BLaER1 treated with 17β-estradiol and CSF1 and Interleukin-3, amounts not matched to agents 10 nM and 100 nM (cell line): Measurements from ENCODE around the gene UBE2Q2.
A peak's percentile ranks its signal among the peaks of the same experiment; 100 is the strongest.

Experiments
- H3K27ac ChIP-seq, 11 experiments: shearing (Covaris generic); formaldehyde crosslinking; 2 replicates each; pipeline ENCODE4 v1.8.1; 2022
- H3K27me3 ChIP-seq, 11 experiments: shearing (Covaris generic); formaldehyde crosslinking; 2 replicates each; pipeline ENCODE4 v1.8.1; 2022
- H3K36me3 ChIP-seq, 11 experiments: shearing (Covaris generic); formaldehyde crosslinking; 2 replicates each; pipeline ENCODE4 v1.8.1; 2022
- H3K4me1 ChIP-seq, 10 experiments: shearing (Covaris generic); formaldehyde crosslinking; 2 replicates each; pipeline ENCODE4 v1.8.1; 2022
- H3K4me2 ChIP-seq, 11 experiments: shearing (Covaris generic); formaldehyde crosslinking; 2 replicates each; pipeline ENCODE4 v1.8.1; 2022
- H3K4me3 ChIP-seq, 10 experiments: shearing (Covaris generic); formaldehyde crosslinking; 2 replicates each; pipeline ENCODE4 v1.8.1; 2022
- H3K9ac ChIP-seq, 11 experiments: shearing (Covaris generic); formaldehyde crosslinking; 2 replicates each; pipeline ENCODE4 v1.8.1; 2022
- H3K9me3 ChIP-seq, 11 experiments: shearing (Covaris generic); formaldehyde crosslinking; replicated peaks in 1 of 11; 2 replicates each; pipeline ENCODE4 v1.8.1; 2022
- H4K20me1 ChIP-seq, 11 experiments: shearing (Covaris generic); formaldehyde crosslinking; 2 replicates each; pipeline ENCODE4 v1.8.1; 2022
- Cebpa-rat ChIP-seq, 11 experiments: shearing (Covaris generic); IDR thresholded peaks; 2 replicates each; pipeline ENCODE4 v1.8.1; 2022

Gene UBE2Q2

DNA sequence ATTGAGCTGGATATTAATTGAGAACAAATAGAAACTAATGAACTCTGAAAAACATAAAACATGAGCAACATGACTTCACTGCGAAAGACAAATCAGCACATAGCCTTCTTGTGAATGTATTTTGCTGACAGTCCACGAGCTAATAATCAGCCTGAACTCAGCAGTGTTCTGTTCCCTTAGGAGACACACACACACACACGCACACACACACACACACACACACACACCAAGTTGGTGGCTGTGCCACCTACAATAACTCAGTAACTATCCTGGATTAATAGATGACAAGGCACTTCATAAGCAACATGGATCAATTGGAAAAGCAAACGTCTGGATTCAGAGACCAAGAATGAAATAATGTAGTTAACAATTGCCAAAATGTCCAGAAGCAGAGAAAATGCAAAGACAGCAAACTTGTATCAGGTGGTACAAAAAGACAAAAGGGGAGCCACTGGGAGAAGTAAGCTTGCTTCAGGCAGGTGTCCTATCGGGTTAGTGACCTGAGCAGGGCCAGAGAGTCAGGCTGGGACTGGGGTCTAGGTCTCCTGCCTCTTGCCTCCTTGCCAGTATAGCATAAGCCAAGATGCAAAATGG is 20.5 kb upstream of the UBE2Q2 start:
- H3K9ac ChIP-seq = no peak overlapping the region
- no peaks in the 10 kb centered on the region for H4K20me1 ChIP-seq
- no peaks in the 10 kb centered on the region for H3K36me3 ChIP-seq
- no peaks in the 10 kb centered on the region for H3K27me3 ChIP-seq
- peaks cover 0 to 6% (median 0%) of the 10 kb centered on the region in 10 experiments; a peak in 6 of 20 replicates for H3K4me1 ChIP-seq
- no peak overlapping the region for H3K27ac ChIP-seq
- no peak for TF ChIP-seq Cebpa-rat (IDR thresholded peaks at IDR 0.05)
- H3K4me3 ChIP-seq = no peak overlapping the region
- H3K9me3 ChIP-seq = no peaks in the 10 kb centered on the region
- no peak overlapping the region for H3K4me2 ChIP-seq

DNA sequence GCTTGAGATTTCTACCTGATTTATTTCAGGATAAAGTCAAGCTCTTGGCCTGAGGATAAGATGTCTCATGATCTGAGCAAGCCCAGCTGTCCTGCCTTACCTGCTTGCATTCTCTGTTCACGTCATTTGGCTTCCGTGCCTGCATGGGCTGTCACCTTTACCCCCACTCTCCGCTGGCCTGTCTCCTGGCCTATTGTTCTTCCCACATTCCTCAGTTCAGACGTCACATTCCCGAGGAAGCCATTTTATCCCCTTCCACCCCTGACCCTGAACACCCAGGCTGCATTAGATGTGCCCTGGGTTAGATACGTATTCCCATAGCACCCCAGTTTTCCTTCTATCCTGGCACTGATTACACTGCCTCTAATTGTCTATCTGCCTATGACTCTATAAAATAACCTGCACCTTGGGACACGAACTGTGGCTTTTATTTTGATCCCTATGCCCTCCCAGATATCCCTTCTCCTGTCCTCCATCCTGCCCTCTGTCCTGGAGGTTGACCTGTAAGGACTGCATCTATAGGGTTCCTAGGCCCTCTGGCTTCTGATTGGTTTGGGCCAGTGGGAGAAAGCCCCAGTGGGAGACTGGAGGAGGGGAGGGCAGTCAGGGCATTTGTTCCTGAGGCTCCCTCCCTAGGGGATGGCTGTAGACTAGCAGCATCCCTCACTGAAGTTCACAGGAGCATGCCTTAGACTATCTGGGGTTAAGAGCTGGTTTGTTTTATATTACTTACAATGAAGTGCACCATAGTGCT is 19.2 kb upstream of the UBE2Q2 start:
- H3K9ac ChIP-seq = no peak overlapping the region
- no peaks in the 10 kb centered on the region for H4K20me1 ChIP-seq
- no peak for TF ChIP-seq Cebpa-rat (IDR thresholded peaks at IDR 0.05)
- H3K9me3 ChIP-seq = no peaks in the 10 kb centered on the region
- H3K4me3 ChIP-seq = no peak overlapping the region
- H3K4me1 ChIP-seq = peaks cover 0 to 12% (median 0%) of the 10 kb centered on the region in 10 experiments; a peak in 6 of 20 replicates
- no peak overlapping the region for H3K27ac ChIP-seq
- H3K36me3 ChIP-seq = no peaks in the 10 kb centered on the region
- no peaks in the 10 kb centered on the region for H3K27me3 ChIP-seq
- H3K4me2 ChIP-seq = no peak overlapping the region

GRCh38 chr15:75827691-75828090 is 15.6 kb upstream of the UBE2Q2 start:
- no peak for TF ChIP-seq Cebpa-rat (IDR thresholded peaks at IDR 0.05)
- no peaks in the 10 kb centered on the region for H4K20me1 ChIP-seq
- H3K9me3 ChIP-seq = no peaks in the 10 kb centered on the region
- no peak overlapping the region for H3K9ac ChIP-seq
- peak overlapping the region in 3 of 11 experiments; percentile 11 to 54 (median 25); a peak in 6 of 22 replicates for H3K4me2 ChIP-seq
- H3K4me1 ChIP-seq = peaks cover 0 to 23% (median 3%) of the 10 kb centered on the region in 10 experiments; a peak in 9 of 20 replicates
- H3K36me3 ChIP-seq = no peaks in the 10 kb centered on the region
- H3K27me3 ChIP-seq = no peaks in the 10 kb centered on the region
- no peak overlapping the region for H3K27ac ChIP-seq
- H3K4me3 ChIP-seq = no peak overlapping the region

GRCh38 chr15:75828429-75828828 is 14.8 kb upstream of the UBE2Q2 start:
- no peak for TF ChIP-seq Cebpa-rat (IDR thresholded peaks at IDR 0.05)
- Histone ChIP-seq H3K9me3 (no peaks in the 10 kb centered on the region), H3K9ac (no peak overlapping the region), H3K4me2 (no peak overlapping the region), H3K27me3 (no peaks in the 10 kb centered on the region), H3K4me3 (no peak overlapping the region), H4K20me1 (no peaks in the 10 kb centered on the region), H3K27ac (no peak overlapping the region), H3K4me1 (peaks cover 0 to 23% (median 3%) of the 10 kb centered on the region in 10 experiments; a peak in 9 of 20 replicates), H3K36me3 (no peaks in the 10 kb centered on the region)

- H3K9me3 ChIP-seq = no peaks in the 10 kb centered on the region
- peaks cover 0 to 40% (median 15%) of the 10 kb centered on the region in 10 experiments; a peak in 15 of 20 replicates for H3K4me1 ChIP-seq
- no peak for TF ChIP-seq Cebpa-rat (IDR thresholded peaks at IDR 0.05)
- H3K27me3 ChIP-seq = no peaks in the 10 kb centered on the region
- no peak overlapping the region; a peak in 1 of 22 replicates for H3K4me2 ChIP-seq
- H4K20me1 ChIP-seq = no peaks in the 10 kb centered on the region
- H3K36me3 ChIP-seq = no peaks in the 10 kb centered on the region
- no peak overlapping the region for H3K27ac ChIP-seq
- no peak overlapping the region for H3K9ac ChIP-seq
- no peak overlapping the region for H3K4me3 ChIP-seq
Measured at GRCh38 chr15:75830910-75831805, 12.1 kb upstream of the UBE2Q2 start.

- Histone ChIP-seq H3K27me3 (no peaks in the 10 kb centered on the region), H3K4me2 (peak overlapping the region in 2 of 11 experiments; percentile 24 to 60; a peak in 3 of 22 replicates), H3K4me3 (no peak overlapping the region), H4K20me1 (no peaks in the 10 kb centered on the region), H3K9me3 (no peaks in the 10 kb centered on the region), H3K9ac (no peak overlapping the region), H3K27ac (no peak overlapping the region), H3K4me1 (peaks cover 3 to 46% (median 21%) of the 10 kb centered on the region in 10 experiments; a peak in 18 of 20 replicates), H3K36me3 (no peaks in the 10 kb centered on the region)
- TF ChIP-seq Cebpa-rat (IDR thresholded peaks at IDR 0.05) = no peak
Measured at GRCh38 chr15:75831806-75832102, 11.5 kb upstream of the UBE2Q2 start.

- Histone ChIP-seq H3K4me2 (peak overlapping the region in 6 of 11 experiments; percentile 6 to 60 (median 38); a peak in 7 of 22 replicates), H3K27me3 (no peaks in the 10 kb centered on the region), H3K27ac (no peak overlapping the region), H4K20me1 (no peaks in the 10 kb centered on the region), H3K36me3 (no peaks in the 10 kb centered on the region), H3K4me3 (no peak overlapping the region), H3K9ac (no peak overlapping the region), H3K9me3 (no peaks in the 10 kb centered on the region), H3K4me1 (peaks cover 7 to 49% (median 24%) of the 10 kb centered on the region in 10 experiments; a peak in 19 of 20 replicates)
- TF ChIP-seq Cebpa-rat (IDR thresholded peaks at IDR 0.05) = no peak
Measured at GRCh38 chr15:75832114-75832513, 11.1 kb upstream of the UBE2Q2 start.

GRCh38 chr15:75834021-75834420 is 9.2 kb upstream of the UBE2Q2 start:
- Histone ChIP-seq H3K4me1 (peaks cover 9 to 56% (median 31%) of the 10 kb centered on the region in 10 experiments; a peak in 19 of 20 replicates), H3K4me3 (no peak overlapping the region)
- no peak for TF ChIP-seq Cebpa-rat (IDR thresholded peaks at IDR 0.05)

More at GRCh38 chr15:75834021-75834420, 9.2 kb upstream of the UBE2Q2 start:
- Histone ChIP-seq H4K20me1 (no peaks in the 10 kb centered on the region), H3K27ac (no peak overlapping the region), H3K27me3 (no peaks in the 10 kb centered on the region), H3K4me2 (no peak overlapping the region), H3K9ac (no peak overlapping the region), H3K36me3 (no peaks in the 10 kb centered on the region), H3K9me3 (no peaks in the 10 kb centered on the region)
